ENCODE results near the gene ALOX5AP.

DNA sequence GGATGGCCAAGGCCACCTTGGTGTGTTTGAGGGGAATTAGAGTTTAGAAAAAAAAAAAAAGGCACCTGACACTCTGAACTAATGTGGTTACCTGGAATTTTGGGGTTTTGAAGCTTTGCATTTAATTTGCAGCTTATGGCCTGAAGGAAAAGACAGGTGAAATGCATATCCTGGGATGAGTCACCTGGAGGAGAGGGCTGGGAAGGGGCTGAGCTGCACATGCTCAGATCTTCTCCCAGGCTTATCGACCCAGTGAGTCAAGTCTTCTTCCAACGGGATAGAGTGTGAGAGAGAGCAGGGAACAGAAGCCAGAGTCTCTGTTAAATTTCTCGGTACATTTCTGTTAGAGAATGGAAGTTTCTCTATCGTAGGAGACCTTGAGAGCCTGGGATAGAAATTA is 29.7 kb upstream of the ALOX5AP start:
- TF ChIP-seq EZH2phosphoT487 (IDR thresholded peaks at IDR 0.05; ENCODE audit: insufficient read depth, low read depth) = no peak
- TF ChIP-seq EZH2 (IDR thresholded peaks at IDR 0.05; ENCODE audit: insufficient read depth, poor library complexity, severe bottlenecking) = no peak

Measured in GM23248 (cell line).